HG03378 (cell line): Measurements from ENCODE around the gene DDX11.
"Not testable (repeated sequence)": the region's sequence is repeated elsewhere in the genome, so short reads cannot be mapped to it uniquely, and the experiment has no call there.

Source experiments
- ATAC-seq: cut with Tn5 transposase; IDR thresholded peaks from one replicate; pipeline ENCODE4 v1.9.1; 2021; ENCODE audit warnings: mild to moderate bottlenecking, moderate library complexity; ENCODE audit not compliant: unreplicated experiment

The DDX11 gene

DNA sequence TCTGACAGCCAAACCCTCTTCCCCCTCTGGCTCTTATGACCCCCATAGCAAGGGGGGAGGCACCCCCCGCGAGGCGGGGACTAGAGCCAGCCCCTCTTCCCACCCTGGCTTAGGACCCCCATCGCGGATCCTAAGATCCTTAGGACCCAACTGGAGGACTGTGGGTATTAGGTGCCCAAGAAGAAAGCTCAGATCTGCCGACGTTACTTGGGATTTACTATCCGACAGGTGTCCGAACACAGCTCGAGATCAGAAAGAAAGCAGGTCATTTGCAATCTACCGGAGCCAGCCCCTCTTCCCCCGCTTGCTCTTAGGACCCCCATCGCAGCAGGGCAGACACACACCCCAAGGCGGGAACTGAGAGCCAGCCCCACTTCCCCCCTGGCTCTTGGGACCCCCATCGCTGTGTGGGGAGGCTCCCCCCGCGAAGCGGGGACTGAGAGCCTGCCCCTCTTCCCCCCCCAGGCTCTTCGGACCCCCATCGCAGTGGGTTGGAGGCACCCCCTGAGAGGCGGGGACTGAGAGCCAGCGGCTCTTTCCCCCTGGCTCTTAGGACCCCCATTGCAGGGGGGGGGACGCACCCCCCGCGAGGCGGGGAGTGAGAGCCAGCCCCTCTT is 46.8 kb downstream of the DDX11 start:
- no peak for ATAC-seq

DNA sequence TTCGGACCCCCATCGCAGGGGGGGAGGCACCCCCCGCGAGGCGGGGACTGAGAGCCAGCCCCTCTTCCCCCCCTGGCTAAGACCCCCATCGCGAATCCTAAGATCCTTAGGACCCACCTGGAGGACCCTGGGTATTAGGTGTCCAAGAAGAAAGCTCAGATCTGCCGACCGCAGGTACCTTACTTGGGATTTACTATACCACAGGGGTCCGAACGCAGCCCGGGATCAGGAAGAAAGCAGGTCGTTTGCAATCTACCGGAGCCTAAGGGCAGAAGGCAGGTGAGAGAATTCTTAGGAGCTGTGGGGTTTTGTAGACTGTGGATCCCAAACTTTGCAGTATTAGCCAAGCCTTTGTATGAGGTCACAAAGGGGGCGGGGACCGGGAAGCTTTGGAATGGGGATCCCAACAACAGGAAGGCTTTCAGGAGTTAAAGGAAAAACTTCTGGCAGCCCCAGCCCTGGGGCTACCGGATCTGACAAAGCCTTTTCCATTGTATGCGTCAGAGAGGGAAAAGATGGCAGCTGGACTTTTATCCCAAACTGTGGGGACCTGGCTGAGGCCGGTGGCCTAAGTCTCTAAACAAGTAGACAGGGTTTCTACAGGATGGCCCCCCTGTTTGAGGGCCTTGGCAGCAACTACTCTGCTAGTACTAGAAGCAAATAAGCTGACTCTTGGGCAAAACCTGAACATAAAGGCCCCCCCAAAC is 47.5 kb downstream of the DDX11 start:
- not testable (repeated sequence) for ATAC-seq

DNA sequence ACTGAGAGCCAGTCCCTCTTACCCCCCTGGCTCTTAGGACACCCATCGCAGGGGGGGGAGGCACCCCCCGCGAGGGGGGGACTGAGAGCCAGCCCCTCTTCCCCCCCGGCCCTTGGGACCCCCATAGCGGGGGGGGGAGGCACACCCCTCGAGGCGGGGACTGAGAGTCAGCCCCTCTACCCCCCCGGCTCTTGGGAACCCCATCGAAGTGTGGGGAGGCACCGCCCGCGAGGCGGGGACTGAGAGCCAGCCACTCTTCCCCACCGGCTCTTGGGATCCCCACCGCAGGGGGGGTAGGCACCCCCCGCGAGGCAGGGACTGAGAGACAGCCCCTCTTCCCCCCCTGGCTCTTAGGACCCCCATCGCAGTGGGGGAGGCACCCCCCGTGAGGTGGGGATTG is 48.8 kb downstream of the DDX11 start:
- ATAC-seq: no peak

DNA sequence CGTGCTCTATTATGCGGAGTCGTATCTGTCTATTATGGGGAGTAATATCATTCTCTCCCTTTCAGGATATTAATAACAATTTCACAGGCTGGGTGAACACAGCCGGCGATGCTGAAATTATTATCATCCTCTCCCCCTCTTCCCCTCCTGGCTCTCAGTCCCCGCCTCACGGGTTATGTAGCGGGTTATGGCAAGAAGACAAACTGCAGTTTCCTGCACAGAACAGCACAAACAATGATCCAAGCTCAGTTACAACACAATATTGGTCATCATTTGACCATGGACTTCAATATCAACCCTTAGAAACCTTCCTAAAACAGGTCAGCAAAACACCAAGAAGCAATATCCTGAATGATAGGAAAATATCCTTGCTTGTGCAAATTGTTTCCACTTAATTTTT is 50.5 kb downstream of the DDX11 start:
- ATAC-seq: not testable (repeated sequence)

DNA sequence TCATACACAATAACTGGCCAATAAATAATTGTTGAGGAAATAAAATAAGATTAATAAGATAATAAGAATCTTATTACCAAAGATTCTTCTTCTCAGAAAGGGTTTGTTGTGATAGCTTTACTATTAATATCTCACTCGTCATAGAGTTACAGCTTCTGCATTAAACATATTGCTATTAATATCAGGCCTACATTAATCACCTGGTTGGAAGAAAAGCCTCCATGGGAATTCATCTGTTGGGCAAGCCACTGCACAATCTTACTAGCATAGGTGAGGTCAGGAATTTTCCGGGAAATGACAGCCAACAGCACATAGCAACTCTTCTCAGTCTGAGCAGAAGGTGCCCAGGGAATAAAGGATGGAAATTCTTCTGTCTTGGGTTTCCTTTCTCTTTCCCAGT is 51.5 kb downstream of the DDX11 start:
- not testable (repeated sequence) for ATAC-seq

DNA sequence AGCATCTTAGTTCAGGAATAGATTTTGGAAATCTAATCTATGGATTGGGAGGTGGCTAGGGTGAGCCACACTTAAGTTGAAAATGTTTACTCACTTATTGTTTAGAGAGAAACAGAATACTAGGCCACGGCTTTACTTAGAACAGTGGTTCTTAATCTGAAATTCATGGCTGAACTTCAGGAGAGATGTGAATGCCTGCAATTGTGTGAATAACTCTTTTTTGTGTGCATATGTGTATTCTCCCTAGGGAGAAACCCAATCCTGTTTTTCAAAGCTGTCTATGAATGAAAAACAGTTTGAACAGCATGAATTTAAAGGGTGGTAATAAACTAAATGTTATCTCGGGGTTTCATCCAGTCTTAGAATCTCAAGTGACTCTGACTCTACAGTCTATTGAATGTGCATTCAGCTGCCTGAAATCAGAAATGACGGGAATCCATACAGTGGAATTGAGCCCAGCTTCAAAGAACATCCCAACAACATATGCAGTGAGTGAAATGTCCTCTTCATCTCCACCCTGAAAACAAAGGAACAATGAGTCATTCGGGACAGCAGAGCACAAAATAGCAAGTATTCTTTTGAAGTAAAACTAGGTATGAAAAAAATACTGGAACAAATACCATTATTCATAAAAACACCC is 53.7 kb downstream of the DDX11 start:
- ATAC-seq: not testable (repeated sequence)

DNA sequence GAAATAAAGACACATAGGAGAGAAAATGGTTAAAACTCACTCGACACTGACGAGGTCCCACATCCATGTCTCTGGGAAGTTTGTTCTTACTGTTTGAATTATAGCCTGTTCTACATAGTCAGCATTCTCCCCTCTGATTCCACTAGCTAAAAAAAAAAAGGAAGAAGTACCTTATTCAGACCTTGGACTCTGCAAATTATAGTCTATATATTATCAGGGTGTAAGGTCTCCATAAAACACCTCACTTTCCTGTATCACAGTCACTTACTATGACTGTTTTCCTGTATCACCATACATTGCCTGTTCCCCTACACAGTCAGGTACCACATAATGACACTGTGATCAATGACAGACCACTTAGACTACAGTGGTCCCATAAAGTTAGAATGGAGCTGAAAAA is 62.9 kb downstream of the DDX11 start:
- not testable (repeated sequence) for ATAC-seq

DNA sequence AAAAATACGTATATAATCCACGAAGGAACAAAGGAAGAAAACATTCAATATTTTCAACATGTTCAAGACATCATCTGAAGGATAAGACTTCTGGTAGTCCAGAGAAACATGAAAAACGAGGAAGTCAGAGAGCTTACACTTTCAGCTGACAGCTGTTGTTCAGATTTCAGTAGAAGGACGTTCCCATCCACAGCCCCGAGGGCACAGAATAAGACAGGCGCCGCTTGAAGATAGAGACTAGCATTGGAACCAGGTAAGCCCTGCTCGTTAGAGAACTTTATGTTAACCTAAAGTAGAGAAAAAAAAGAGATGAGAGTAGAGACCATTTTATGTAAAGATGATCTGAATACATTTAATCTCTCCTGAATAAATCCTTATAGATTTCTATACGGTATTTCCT is 71.1 kb downstream of the DDX11 start:
- ATAC-seq: not testable (repeated sequence)

DNA sequence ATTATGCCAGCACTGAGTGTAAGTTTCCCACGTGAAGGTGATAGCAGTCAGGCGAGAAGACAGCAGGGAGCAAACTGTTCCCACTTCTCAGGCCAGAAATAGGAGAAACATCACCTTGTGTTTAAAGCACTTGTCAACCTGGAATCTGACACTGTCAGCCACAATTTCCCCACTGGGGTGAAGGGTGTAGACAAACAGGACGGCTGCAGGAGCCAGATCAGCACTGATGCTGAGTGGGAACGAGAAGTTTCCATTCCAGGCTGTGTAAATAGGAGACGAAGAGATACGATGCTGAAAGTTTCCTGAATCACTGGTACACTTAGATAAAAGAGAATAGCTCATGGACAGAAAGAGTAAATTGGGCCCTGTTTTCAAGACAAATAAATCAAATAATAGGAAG is 71.6 kb downstream of the DDX11 start:
- ATAC-seq: not testable (repeated sequence)

DNA sequence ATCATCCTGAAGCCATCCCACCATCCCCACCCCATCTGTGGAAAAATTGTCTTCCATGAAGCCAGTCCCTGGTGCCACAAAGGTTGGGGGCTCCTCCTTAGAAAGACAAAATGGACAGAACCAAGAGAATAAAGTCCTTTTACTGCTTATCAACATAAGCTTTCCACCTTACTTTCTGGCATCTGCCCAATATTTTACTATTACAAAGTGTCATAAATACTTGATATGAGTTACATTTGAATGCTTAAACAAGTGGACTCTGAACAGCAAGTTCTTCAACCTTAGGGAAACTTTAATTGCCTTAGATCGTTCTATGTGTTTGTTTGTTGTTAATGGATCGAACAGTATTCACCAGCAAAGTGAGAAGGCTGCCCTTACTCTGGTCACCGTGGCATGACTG is 73.8 kb downstream of the DDX11 start:
- not testable (repeated sequence) for ATAC-seq

DNA sequence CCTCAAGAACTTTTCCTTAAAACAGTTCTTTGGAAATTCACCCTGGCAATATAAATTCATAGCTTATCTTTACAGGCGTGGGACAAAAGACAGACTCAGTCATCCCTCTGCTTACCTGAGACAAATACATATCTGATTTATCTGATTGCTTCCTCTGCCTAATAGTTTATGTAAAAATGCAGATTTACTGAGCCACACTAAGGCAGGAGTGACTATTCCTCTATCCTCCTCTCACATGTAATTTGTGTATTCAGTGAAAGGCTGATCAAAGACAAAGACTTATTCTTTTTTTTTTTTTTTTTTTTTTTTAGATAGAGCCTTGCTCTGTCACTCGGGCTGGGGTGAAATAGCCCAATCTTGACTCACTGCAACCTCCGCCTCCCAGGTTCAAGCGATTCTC is 77.1 kb downstream of the DDX11 start:
- ATAC-seq: not testable (repeated sequence)
